ENCODE data around the gene UBN1.

UBN1 gene

DNA sequence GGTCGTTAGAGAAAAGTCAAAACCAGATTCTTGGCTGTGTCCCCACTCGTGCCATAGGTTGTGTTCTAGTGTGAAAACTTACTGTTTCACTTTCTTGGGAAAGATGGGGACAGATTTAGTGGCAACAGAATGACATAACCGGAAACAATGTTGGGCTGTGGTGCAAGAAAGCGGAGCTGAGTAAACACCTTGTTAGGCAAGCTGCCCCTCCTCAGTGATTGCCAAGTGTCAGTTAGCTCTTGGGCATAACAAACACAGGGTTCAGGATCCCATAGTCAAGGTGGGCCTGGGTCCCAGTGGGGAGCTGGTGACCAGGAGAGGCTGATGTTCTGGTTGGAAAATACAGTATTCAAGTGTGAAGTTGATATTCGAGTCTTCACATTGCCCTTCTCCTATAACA is 15.4 kb downstream of the UBN1 start:
- no peak for DNase-seq (ENCODE audit: low read depth)

DNA sequence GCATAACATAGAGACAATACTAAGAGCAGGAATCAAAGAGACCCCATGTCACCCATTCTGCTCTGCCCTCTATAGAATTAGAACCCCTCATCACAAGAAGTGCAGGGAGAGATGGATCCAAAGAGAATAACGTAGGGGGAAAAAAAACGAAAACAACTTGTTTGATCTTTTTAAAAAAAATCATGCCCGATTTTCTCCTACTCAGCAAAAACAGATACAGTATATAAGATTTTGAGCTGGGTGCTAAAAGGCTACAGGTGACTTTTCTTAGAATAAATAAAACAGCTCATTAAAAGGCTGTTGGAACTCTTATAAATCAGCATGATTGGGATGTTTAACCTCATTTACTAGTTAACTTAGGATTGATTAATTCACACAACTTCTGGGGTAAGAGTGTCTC is 17.4 kb downstream of the UBN1 start:
- no peak for DNase-seq (ENCODE audit: low read depth)
- H3K4me3 ChIP-seq (ENCODE audit: low read length) = no peak overlapping the region
- TF ChIP-seq, protein P1, sequence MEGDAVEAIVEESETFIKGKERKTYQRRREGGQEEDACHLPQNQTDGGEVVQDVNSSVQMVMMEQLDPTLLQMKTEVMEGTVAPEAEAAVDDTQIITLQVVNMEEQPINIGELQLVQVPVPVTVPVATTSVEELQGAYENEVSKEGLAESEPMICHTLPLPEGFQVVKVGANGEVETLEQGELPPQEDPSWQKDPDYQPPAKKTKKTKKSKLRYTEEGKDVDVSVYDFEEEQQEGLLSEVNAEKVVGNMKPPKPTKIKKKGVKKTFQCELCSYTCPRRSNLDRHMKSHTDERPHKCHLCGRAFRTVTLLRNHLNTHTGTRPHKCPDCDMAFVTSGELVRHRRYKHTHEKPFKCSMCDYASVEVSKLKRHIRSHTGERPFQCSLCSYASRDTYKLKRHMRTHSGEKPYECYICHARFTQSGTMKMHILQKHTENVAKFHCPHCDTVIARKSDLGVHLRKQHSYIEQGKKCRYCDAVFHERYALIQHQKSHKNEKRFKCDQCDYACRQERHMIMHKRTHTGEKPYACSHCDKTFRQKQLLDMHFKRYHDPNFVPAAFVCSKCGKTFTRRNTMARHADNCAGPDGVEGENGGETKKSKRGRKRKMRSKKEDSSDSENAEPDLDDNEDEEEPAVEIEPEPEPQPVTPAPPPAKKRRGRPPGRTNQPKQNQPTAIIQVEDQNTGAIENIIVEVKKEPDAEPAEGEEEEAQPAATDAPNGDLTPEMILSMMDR (conservative IDR thresholded peaks at IDR 0.05; ENCODE audit: low read length) = no peak

More for the DNA sequence above, 15.4 kb downstream of the UBN1 start:
- H3K4me3 ChIP-seq (ENCODE audit: low read length) = no peak overlapping the region
- TF ChIP-seq, protein P1 (conservative IDR thresholded peaks at IDR 0.05; ENCODE audit: low read length) = no peak

DNA sequence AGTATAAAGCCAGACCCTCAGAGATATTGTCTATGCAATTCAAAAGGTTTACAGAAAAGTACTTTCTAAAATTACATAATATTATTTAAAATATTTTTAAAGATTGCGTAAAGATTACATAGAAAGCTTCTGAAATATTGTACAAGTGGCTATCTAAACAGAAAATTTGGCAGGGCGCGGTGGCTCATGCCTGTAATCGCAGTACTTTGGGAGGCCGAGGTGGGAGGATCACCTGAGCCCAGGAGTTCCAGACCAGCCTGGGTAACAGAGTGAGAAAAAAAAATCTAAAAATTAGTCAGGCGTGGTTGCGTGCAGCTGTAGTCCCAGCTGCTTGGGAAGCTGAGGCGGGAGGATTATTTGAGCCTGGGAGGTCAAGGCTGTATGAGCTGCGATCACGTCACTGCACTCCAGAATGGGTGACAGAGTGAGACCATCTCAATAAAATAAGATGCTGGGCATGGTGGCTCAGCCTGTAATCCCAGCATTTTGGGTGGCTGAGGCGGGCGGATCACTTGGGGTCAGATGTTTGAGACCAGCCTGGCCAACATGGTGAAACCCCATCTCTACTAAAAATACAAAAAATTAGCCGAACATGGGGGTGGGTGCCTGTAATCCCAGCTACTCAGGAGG is 18.1 kb downstream of the UBN1 start:
- no peak for DNase-seq (ENCODE audit: low read depth)
- TF ChIP-seq, protein P1 (conservative IDR thresholded peaks at IDR 0.05; ENCODE audit: low read length) = no peak
- no peak overlapping the region for H3K4me3 ChIP-seq (ENCODE audit: low read length)

DNA sequence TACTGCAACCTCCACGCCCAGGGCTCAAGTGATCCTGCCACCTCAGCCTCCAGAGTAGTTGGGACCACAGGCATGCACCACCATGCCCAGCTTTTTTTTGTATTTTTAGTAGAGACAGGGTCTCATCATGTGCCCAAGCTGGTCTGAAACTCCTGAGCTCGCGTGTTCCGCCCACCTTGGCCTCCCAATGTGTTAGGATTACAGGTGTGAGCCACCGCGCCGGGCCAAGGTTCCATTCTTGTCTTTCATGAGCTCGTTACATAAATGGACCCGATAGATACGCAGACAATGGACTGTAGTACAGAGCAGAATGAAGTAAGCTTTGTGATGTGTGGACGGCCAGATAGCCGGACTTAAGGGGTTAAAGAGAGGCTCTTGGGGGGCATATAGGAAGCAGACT is 19.3 kb downstream of the UBN1 start:
- no peak for DNase-seq (ENCODE audit: low read depth)
- TF ChIP-seq, protein P1 (conservative IDR thresholded peaks at IDR 0.05; ENCODE audit: low read length) = no peak
- H3K4me3 ChIP-seq (ENCODE audit: low read length) = no peak overlapping the region

GRCh38 chr16:4868026-4868425 is 20.7 kb downstream of the UBN1 start:
- DNase-seq (ENCODE audit: low read depth) = no peak
- TF ChIP-seq, protein P1 (conservative IDR thresholded peaks at IDR 0.05; ENCODE audit: low read length) = no peak
- no peak overlapping the region for H3K4me3 ChIP-seq (ENCODE audit: low read length)

DNA sequence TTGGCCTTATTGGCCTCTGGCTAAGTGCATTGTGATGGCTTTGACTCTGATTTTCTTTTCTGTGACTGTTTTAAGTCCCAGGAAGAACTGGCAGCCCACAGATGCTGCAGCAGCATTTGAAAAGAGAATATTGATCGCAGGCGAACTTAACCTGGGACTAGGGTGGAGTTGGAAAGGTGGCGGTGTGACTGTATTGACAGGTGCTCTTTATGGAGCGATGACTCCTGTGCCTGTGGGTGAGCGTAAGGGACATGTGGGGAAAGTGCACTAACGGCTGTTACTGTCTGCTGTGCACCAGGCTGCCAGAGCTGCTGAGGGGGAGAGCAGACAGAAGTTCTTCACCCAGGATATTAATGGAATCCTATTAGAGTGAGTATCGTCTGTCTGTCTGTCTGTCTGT is 21.3 kb downstream of the UBN1 start:
- TF ChIP-seq, protein P1 (conservative IDR thresholded peaks at IDR 0.05; ENCODE audit: low read length) = no peak
- no peak for DNase-seq (ENCODE audit: low read depth)
- no peak overlapping the region for H3K4me3 ChIP-seq (ENCODE audit: low read length)

- TF ChIP-seq, protein P1 (conservative IDR thresholded peaks at IDR 0.05; ENCODE audit: low read length) = no peak
- no peak overlapping the region for H3K4me3 ChIP-seq (ENCODE audit: low read length)
- no peak for DNase-seq (ENCODE audit: low read depth)
Observed at GRCh38 chr16:4869147-4869805, 22.0 kb downstream of the UBN1 start.

All from AG10803 (cell line).